PC-9 (cell line): ENCODE results near the gene TMEM232. TPM values are rescaled to one million over a fixed set of nuclear protein-coding genes. Genes with fewer than 3 reads are reported as not detected.

Experiments
- BruUV-seq: library from RNA; stranded (reverse); fragments of 400-500 nt; replicated peaks from 2 replicates; lab custom pipeline; 2021; lab: Mats Ljungman, UMichigan
- CTCF ChIA-PET: fragments of 300-600 bp; sonication (Branson Sonifier 250); formaldehyde crosslinking; loops from one replicate; lab custom pipeline; 2022; ENCODE audit warnings: antibody characterized with exemption; lab: Charles Lee
- POLR2A ChIA-PET: fragments of 300-600 bp; sonication (Branson Sonifier 250); formaldehyde crosslinking; loops from one replicate; lab custom pipeline; 2022; ENCODE audit warnings: antibody characterized with exemption; ENCODE audit not compliant: unreplicated experiment; lab: Charles Lee
- DNase-seq, 2 experiments: peaks; one replicate each; pipeline versions ENCODE4 v3.0.0 to v3.0.0-alpha.2; 2015 to 2022; ENCODE audit warnings: mixed read lengths in 1 of 2
- H2AFZ ChIP-seq: fragments of 200-600 bp; sonication (generic); 2 replicates; pipeline ENCODE4 v1.8.1; 2017; ENCODE audit warnings: antibody characterized with exemption
- H3F3A ChIP-seq: fragments of 200-600 bp; sonication (generic); 2 replicates; pipeline ENCODE4 v1.8.1; 2017; ENCODE audit warnings: antibody characterized with exemption, mild to moderate bottlenecking, low read depth; ENCODE audit not compliant: insufficient read depth
- H3K27ac ChIP-seq: fragments of 200-600 bp; sonication (generic); 2 replicates; pipeline ENCODE4 v1.6.1; 2016; ENCODE audit warnings: mixed run types
- H3K27me3 ChIP-seq: fragments of 200-600 bp; sonication (generic); 2 replicates; pipeline ENCODE4 v1.6.1; 2016; ENCODE audit warnings: low read depth, mixed run types; ENCODE audit not compliant: insufficient read depth
- H3K36me3 ChIP-seq: fragments of 200-600 bp; sonication (generic); 2 replicates; pipeline ENCODE4 v1.6.1; 2016; ENCODE audit warnings: low read depth, mixed run types
- H3K4me1 ChIP-seq: fragments of 200-600 bp; sonication (generic); replicated peaks from 2 replicates; pipeline ENCODE4 v1.6.1; 2016; ENCODE audit warnings: mixed run types; ENCODE audit not compliant: insufficient read depth
- H3K4me2 ChIP-seq: fragments of 200-600 bp; sonication (generic); 2 replicates; pipeline ENCODE4 v1.6.1; 2017; ENCODE audit warnings: mixed run types
- H3K4me3 ChIP-seq: fragments of 200-600 bp; sonication (generic); 2 replicates; pipeline ENCODE4 v1.6.1; 2016; ENCODE audit warnings: mixed run types
- H3K79me2 ChIP-seq: fragments of 200-600 bp; sonication (generic); 2 replicates; pipeline ENCODE4 v1.6.1; 2017; ENCODE audit warnings: low read depth, mixed run types
- H3K9me2 ChIP-seq: fragments of 200-600 bp; sonication (generic); 2 replicates; pipeline ENCODE4 v1.8.1; 2017; ENCODE audit warnings: mild to moderate bottlenecking; ENCODE audit not compliant: insufficient read depth
- H3K9me3 ChIP-seq: fragments of 200-600 bp; sonication (generic); 2 replicates; pipeline ENCODE4 v1.8.1; 2016; ENCODE audit warnings: low read depth; ENCODE audit not compliant: insufficient read depth
- H4K20me1 ChIP-seq: fragments of 200-600 bp; sonication (generic); 2 replicates; pipeline ENCODE4 v1.8.1; 2017; ENCODE audit not compliant: insufficient read depth
- EZH2 ChIP-seq: fragments of 200-600 bp; sonication (generic); IDR thresholded peaks from 2 replicates; pipeline ENCODE4 v1.8.0; 2017; ENCODE audit warnings: antibody characterized with exemption, low read depth
- intact Hi-C: fragments of 100-400 bp; cut with micrococcal nuclease; formaldehyde crosslinking; loops from one replicate; pipeline ENCODE4 v1.10.0; 2022; ENCODE audit not compliant: unreplicated experiment
- total RNA-seq: library from RNA; stranded (reverse); gene quantifications from 2 replicates; pipeline ENCODE4 v1.2.3, GENCODE V29; 2021
- TF ChIP-seq, protein P1 (sequence below): fragments of 200-600 bp; sonication (generic); conservative IDR thresholded peaks from 2 replicates; pipeline ENCODE4 v1.6.1; 2017; ENCODE audit warnings: mixed run types, antibody characterized with exemption, mild to moderate bottlenecking, moderate library complexity

Gene TMEM232
- total RNA-seq, 1 experiment from 2014 or later: 0.65 TPM

DNA sequence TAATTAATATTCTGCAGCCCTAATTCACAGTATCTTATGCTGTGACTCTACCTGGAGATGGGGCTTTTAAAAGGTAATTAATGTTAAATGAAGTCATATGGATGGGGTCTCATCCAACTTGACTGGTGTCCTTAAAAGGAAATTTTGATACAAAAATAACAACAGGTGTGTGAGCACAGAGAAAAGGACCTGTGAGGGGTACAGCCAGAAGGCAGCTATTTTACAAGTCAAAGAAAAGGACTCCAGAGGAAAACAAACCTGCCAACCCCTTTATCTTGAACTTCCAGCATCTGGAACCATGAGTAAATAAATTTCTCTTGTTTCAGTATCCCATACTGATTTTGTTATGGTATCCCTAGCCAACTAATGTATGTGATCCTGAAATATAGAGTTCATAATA lies 250.3 kb downstream of the TMEM232 start:
- BruUV-seq: no TSS peak
- Histone ChIP-seq H3K4me1 (peaks cover 14% of the 10 kb centered on the region), H3K9me2 (no peaks in the 10 kb centered on the region; the same call in 1 of the 2 replicates), H3K27me3 (no peaks in the 10 kb centered on the region), H2AFZ (no peak overlapping the region), H3K79me2 (no peaks in the 10 kb centered on the region), H3F3A (no peaks in the 10 kb centered on the region), H4K20me1 (no peaks in the 10 kb centered on the region), H3K9me3 (0 out of 2 replicates have a peak, but pooled peaks cover 3% of the 10 kb centered on the region), H3K27ac (no peak overlapping the region), H3K4me2 (no peak overlapping the region), H3K36me3 (no peaks in the 10 kb centered on the region), H3K4me3 (no peak overlapping the region)
- TF ChIP-seq, protein P1, sequence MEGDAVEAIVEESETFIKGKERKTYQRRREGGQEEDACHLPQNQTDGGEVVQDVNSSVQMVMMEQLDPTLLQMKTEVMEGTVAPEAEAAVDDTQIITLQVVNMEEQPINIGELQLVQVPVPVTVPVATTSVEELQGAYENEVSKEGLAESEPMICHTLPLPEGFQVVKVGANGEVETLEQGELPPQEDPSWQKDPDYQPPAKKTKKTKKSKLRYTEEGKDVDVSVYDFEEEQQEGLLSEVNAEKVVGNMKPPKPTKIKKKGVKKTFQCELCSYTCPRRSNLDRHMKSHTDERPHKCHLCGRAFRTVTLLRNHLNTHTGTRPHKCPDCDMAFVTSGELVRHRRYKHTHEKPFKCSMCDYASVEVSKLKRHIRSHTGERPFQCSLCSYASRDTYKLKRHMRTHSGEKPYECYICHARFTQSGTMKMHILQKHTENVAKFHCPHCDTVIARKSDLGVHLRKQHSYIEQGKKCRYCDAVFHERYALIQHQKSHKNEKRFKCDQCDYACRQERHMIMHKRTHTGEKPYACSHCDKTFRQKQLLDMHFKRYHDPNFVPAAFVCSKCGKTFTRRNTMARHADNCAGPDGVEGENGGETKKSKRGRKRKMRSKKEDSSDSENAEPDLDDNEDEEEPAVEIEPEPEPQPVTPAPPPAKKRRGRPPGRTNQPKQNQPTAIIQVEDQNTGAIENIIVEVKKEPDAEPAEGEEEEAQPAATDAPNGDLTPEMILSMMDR: no peak
- TF ChIP-seq EZH2: no peak
- intact Hi-C loops: no loop called here
- DNase-seq: no peak
- ChIA-PET POLR2A (no interaction called here), CTCF (no interaction called here)

DNA sequence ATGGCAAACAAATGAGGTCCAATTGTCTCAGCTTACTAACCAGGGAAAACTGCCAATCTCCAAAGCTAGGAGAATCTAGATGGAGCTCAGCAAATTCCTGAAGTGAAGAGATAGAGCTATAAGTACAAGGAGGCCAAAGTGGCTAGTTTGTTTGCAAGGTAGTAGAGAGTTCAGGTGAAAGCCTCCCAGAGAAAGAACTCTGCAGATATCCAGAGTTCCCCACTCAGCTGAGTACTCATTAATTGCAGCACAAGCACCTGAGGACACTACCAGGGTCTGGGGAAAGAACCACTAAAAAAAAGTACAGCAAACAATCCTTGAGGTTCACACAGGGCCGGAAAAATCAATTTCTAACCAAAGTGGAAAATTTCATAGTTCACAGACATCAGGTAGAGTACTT lies 250.9 kb downstream of the TMEM232 start:
- Histone ChIP-seq H3K9me3 (0 out of 2 replicates have a peak, but pooled peaks cover 3% of the 10 kb centered on the region), H3K27ac (no peak overlapping the region), H3K79me2 (no peaks in the 10 kb centered on the region), H3K4me2 (no peak overlapping the region), H3K4me3 (no peak overlapping the region), H3K4me1 (peaks cover 14% of the 10 kb centered on the region), H2AFZ (no peak overlapping the region), H3K36me3 (no peaks in the 10 kb centered on the region), H3K9me2 (no peaks in the 10 kb centered on the region; the same call in 1 of the 2 replicates), H3K27me3 (no peaks in the 10 kb centered on the region), H3F3A (no peaks in the 10 kb centered on the region), H4K20me1 (no peaks in the 10 kb centered on the region)
- ChIA-PET POLR2A (no interaction called here), CTCF (no interaction called here)
- intact Hi-C loops: no loop called here
- DNase-seq: no peak
- TF ChIP-seq EZH2: no peak
- TF ChIP-seq, protein P1: no peak
- no TSS peak for BruUV-seq

DNA sequence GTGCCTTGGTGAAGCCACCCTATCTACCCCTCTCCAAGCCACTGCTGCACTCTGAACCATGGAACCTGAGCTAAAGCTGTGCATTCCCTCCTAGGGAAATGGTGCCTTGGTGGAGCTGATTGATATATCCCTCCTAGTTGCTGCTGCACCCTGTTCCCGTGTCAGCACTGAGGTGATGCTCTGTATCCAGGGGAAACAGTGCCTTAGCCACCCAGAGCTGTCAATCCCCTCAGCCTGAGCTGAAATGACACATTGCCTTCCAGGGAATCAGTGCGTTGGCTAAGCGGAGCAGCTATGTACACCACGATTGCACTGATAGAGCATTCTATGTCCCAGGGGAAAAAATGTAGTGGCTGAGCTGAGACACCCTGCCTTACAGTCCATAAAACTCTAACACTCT lies 257.0 kb downstream of the TMEM232 start:
- BruUV-seq: no TSS peak
- no peak for DNase-seq
- H3K79me2 ChIP-seq: no peaks in the 10 kb centered on the region
- no peaks in the 10 kb centered on the region; the same call in none of the 2 replicates for H3K9me2 ChIP-seq
- intact Hi-C loops: no loop called here
- no peaks in the 10 kb centered on the region for H3K27me3 ChIP-seq
- no peak for TF ChIP-seq EZH2
- TF ChIP-seq, protein P1: no peak
- 0 out of 2 replicates have a peak, but pooled peaks cover 3% of the 10 kb centered on the region for H3K9me3 ChIP-seq
- ChIA-PET POLR2A (no interaction called here), CTCF (no interaction called here)
- H3K27ac ChIP-seq: no peak overlapping the region
- H3K4me3 ChIP-seq: no peak overlapping the region
- no peaks in the 10 kb centered on the region for H3K36me3 ChIP-seq
- H2AFZ ChIP-seq: no peak overlapping the region
- H3K4me1 ChIP-seq: no peaks in the 10 kb centered on the region
- H3K4me2 ChIP-seq: no peak overlapping the region
- no peaks in the 10 kb centered on the region for H3F3A ChIP-seq
- H4K20me1 ChIP-seq: no peaks in the 10 kb centered on the region
